ENCODE results near the gene DNER. TPM values are rescaled to one million over a fixed set of nuclear protein-coding genes. Genes with fewer than 3 reads are reported as not detected.

DNER gene
- total and polyA plus RNA-seq, 2 experiments from 2014 or later: 4.7 to 8.8 TPM

- Histone ChIP-seq H3K4me2 (no peak overlapping the region), H4K20me1 (replicated peaks; ENCODE audit: insufficient read depth) (no peaks in the 10 kb centered on the region), H3K27ac (ENCODE audit: low read depth) (no peak overlapping the region), H3F3A (replicated peaks; ENCODE audit: low read depth) (0 out of 2 replicates have a peak, but pooled peaks cover 4% of the 10 kb centered on the region), H3K4me3 (no peak overlapping the region), H3K9me2 (ENCODE audit: insufficient read depth) (peaks cover 6% of the 10 kb centered on the region; the same call in 1 of the 2 replicates), H2AFZ (no peak overlapping the region), H3K79me2 (replicated peaks; ENCODE audit: insufficient read depth) (no peaks in the 10 kb centered on the region), H3K27me3 (ENCODE audit: insufficient read depth) (no peaks in the 10 kb centered on the region), H3K36me3 (ENCODE audit: insufficient read depth) (no peaks in the 10 kb centered on the region), H3K4me1 (ENCODE audit: insufficient read depth) (peaks cover 5% of the 10 kb centered on the region)
- no peaks in the 10 kb centered on the region for H3K27me3 Mint-ChIP-seq (ENCODE audit: insufficient read depth, low read depth, poor library complexity)
- TF ChIP-seq NANOG (IDR thresholded peaks at IDR 0.05; ENCODE audit: borderline replicate concordance): no peak
- TF ChIP-seq ZNF462 (CRISPR knock-in tag; IDR thresholded peaks at IDR 0.05): no peak
- no peak for TF ChIP-seq CTCF (conservative IDR thresholded peaks at IDR 0.05; ENCODE audit: low read depth in 2 of 2)
- TF ChIP-seq STAT1 (IDR thresholded peaks at IDR 0.05; ENCODE audit: unreplicated experiment): no peak
- no peak for TF ChIP-seq ZNF114 (CRISPR knock-in tag; IDR thresholded peaks at IDR 0.05)
- TF ChIP-seq ZNF331 (CRISPR knock-in tag; IDR thresholded peaks at IDR 0.05; ENCODE audit: low read depth): no peak
- TF ChIP-seq JUNB (IDR thresholded peaks at IDR 0.05; ENCODE audit: unreplicated experiment): no peak
- no peak for TF ChIP-seq EZH2phosphoT487 (IDR thresholded peaks at IDR 0.05; ENCODE audit: unreplicated experiment)
- no peak for TF ChIP-seq CREB1 (CRISPR knock-in tag; IDR thresholded peaks at IDR 0.05; ENCODE audit: low read depth)
- TF ChIP-seq ETS1 (IDR thresholded peaks at IDR 0.05): no peak
- no peak for TF ChIP-seq REST (IDR thresholded peaks at IDR 0.05; ENCODE audit: unreplicated experiment)
- TF ChIP-seq EZH2 (IDR thresholded peaks at IDR 0.05; ENCODE audit: low read depth, unreplicated experiment): no peak
- TF ChIP-seq POLR2AphosphoS5 (IDR thresholded peaks at IDR 0.05; ENCODE audit: low read depth): no peak
- no peaks in the 10 kb centered on the region for H3K9me3 Mint-ChIP-seq
- no peak overlapping the region for H3K4me3 Mint-ChIP-seq
- DNase-seq (ENCODE audit: low spot score) (no peak), ATAC-seq (no peak)
- H3K4me1 Mint-ChIP-seq: peaks cover 12% of the 10 kb centered on the region
- H3K36me3 Mint-ChIP-seq (ENCODE audit: low read depth): no peaks in the 10 kb centered on the region
- H3K27ac Mint-ChIP-seq: no peak overlapping the region
These were observed 14.0 kb upstream of the DNER start for GRCh38 chr2:229728370-229728769.

All from GM23338 (cell line).